A673 (cell line): ENCODE data around the gene NR0B2. TPM values are rescaled to one million over a fixed set of nuclear protein-coding genes. Genes with fewer than 3 reads are reported as not detected.

ENCODE experiments used
- BruUV-seq: library from RNA; stranded (reverse); fragments of 400-500 nt; replicated peaks from 2 replicates; lab custom pipeline; 2021; lab: Mats Ljungman, UMichigan
- CTCF ChIA-PET: fragments of 300-600 bp; sonication (Branson Sonifier 250); formaldehyde crosslinking; loops from one replicate; lab custom pipeline; 2022; ENCODE audit warnings: antibody characterized with exemption; lab: Charles Lee
- POLR2A ChIA-PET: fragments of 300-600 bp; sonication (Branson Sonifier 250); formaldehyde crosslinking; loops from one replicate; lab custom pipeline; 2022; ENCODE audit warnings: antibody characterized with exemption; ENCODE audit not compliant: low non-redundant PET; lab: Charles Lee
- DNase-seq: peaks from one replicate; pipeline ENCODE4 v3.0.0-alpha.2; 2015; ENCODE audit warnings: low spot score
- H3K27ac ChIP-seq: fragments of 200-600 bp; sonication (generic); 2 replicates; pipeline ENCODE4 v1.5.1; 2016; ENCODE audit warnings: mixed run types, low read depth, mild to moderate bottlenecking, mixed read lengths, antibody characterized with exemption, low read length; ENCODE audit not compliant: poor library complexity, severe bottlenecking
- H3K27me3 ChIP-seq: fragments of 200-600 bp; sonication (generic); replicated peaks from 2 replicates; pipeline ENCODE4 v1.6.1; 2017; ENCODE audit warnings: mixed run types, low read depth, mild to moderate bottlenecking, mixed read lengths, antibody characterized with exemption, low read length; ENCODE audit not compliant: insufficient read depth, poor library complexity
- H3K36me3 ChIP-seq: fragments of 200-600 bp; sonication (generic); 2 replicates; pipeline ENCODE4 v1.6.1; 2016; ENCODE audit warnings: mixed run types, mild to moderate bottlenecking, mixed read lengths, antibody characterized with exemption, low read length; ENCODE audit not compliant: insufficient read depth, poor library complexity, severe bottlenecking
- H3K4me1 ChIP-seq: fragments of 200-600 bp; sonication (generic); 2 replicates; pipeline ENCODE4 v1.6.1; 2017; ENCODE audit warnings: mixed run types, mild to moderate bottlenecking, mixed read lengths, antibody characterized with exemption, low read length; ENCODE audit not compliant: insufficient read depth, poor library complexity, severe bottlenecking
- H3K4me3 ChIP-seq: fragments of 200-600 bp; sonication (generic); 2 replicates; pipeline ENCODE4 v1.5.1; 2016; ENCODE audit warnings: low read depth, mixed run types, mild to moderate bottlenecking, mixed read lengths, low read length; ENCODE audit not compliant: poor library complexity, severe bottlenecking
- H3K9me3 ChIP-seq: fragments of 200-600 bp; sonication (generic); 2 replicates; pipeline ENCODE4 v1.6.1; 2016; ENCODE audit warnings: mixed run types, low read depth, mild to moderate bottlenecking, mixed read lengths, antibody characterized with exemption, low read length; ENCODE audit not compliant: poor library complexity, severe bottlenecking
- EZH2 ChIP-seq: fragments of 200-600 bp; sonication (generic); IDR thresholded peaks from 2 replicates; pipeline ENCODE4 v1.6.1; 2017; ENCODE audit warnings: borderline replicate concordance, low read depth, mild to moderate bottlenecking, mixed read lengths, antibody characterized with exemption, low read length; ENCODE audit not compliant: poor library complexity, severe bottlenecking
- intact Hi-C: fragments of 100-400 bp; cut with micrococcal nuclease; formaldehyde crosslinking; loops from one replicate; pipeline ENCODE4 v1.10.0; 2022; ENCODE audit not compliant: unreplicated experiment
- total RNA-seq: library from RNA; stranded (reverse); gene quantifications from 2 replicates; pipeline ENCODE4 v1.2.3, GENCODE V29; 2021
- TF ChIP-seq, protein P1 (sequence below): fragments of 300-800, 200-600 bp; sonication (generic); conservative IDR thresholded peaks from 2 replicates; pipeline ENCODE4 v1.5.1; 2017; ENCODE audit warnings: low read depth, mild to moderate bottlenecking, antibody characterized with exemption, low read length, moderate library complexity, mixed read lengths

The NR0B2 gene
- total RNA-seq, 1 experiment from 2014 or later = not detected

DNA sequence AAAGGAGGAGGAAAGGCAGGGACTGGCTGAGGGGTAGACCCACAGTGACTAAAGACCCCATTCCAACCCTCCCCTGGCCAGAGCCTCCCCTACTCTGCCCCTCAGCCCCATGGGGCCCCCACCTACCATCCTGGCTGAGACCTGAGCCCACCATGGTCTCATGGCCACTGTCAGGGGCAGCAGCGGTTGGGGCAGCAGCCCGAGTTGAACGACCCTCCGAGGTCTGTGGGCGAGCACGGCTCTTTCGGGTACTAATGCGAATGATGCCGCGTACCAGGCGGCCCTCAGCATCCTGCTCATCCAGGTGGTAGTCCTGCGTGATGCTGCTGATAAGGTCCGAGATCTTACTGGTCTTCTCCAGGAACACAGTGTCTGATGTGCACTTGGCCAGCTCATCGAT is 37.4 kb upstream of the NR0B2 start:
- ChIA-PET CTCF (no interaction called here), POLR2A (no interaction called here)
- TF ChIP-seq, protein P1, sequence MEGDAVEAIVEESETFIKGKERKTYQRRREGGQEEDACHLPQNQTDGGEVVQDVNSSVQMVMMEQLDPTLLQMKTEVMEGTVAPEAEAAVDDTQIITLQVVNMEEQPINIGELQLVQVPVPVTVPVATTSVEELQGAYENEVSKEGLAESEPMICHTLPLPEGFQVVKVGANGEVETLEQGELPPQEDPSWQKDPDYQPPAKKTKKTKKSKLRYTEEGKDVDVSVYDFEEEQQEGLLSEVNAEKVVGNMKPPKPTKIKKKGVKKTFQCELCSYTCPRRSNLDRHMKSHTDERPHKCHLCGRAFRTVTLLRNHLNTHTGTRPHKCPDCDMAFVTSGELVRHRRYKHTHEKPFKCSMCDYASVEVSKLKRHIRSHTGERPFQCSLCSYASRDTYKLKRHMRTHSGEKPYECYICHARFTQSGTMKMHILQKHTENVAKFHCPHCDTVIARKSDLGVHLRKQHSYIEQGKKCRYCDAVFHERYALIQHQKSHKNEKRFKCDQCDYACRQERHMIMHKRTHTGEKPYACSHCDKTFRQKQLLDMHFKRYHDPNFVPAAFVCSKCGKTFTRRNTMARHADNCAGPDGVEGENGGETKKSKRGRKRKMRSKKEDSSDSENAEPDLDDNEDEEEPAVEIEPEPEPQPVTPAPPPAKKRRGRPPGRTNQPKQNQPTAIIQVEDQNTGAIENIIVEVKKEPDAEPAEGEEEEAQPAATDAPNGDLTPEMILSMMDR = no peak
- TF ChIP-seq EZH2 = no peak
- no peak for DNase-seq
- Histone ChIP-seq H3K27me3 (peaks cover 13% of the 10 kb centered on the region), H3K9me3 (peaks cover 3% of the 10 kb centered on the region), H3K4me1 (no peaks in the 10 kb centered on the region), H3K27ac (no peak overlapping the region), H3K4me3 (no peak overlapping the region), H3K36me3 (peaks cover 10% of the 10 kb centered on the region)
- no TSS peak for BruUV-seq
- intact Hi-C loops = no loop called here

DNA sequence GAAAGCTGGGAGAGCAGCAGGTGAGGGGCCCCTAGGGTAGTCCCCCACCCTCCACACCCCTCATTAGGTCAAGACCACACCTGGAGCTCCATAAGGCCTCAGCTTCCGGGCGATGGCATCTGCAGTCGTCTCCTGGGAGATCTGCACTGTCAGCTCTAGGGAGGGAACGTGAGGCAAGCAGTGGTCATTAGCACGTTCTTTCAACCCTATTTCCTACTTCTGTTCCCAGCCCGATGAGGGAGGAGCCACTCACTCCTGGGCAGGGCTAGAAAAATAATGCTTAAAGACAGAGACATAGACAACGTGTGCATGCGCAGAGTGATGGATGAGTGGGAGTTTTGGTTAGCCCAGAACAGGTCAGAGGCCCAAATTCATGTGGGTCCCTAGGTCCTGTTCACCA is 36.8 kb upstream of the NR0B2 start:
- peaks cover 16% of the 10 kb centered on the region for H3K36me3 ChIP-seq
- TF ChIP-seq EZH2 = no peak
- TF ChIP-seq, protein P1 = no peak
- POLR2A ChIA-PET = no interaction called here
- H3K4me1 ChIP-seq = no peaks in the 10 kb centered on the region
- H3K27ac ChIP-seq = no peak overlapping the region
- H3K27me3 ChIP-seq = peaks cover 7% of the 10 kb centered on the region
- DNase-seq = no peak
- intact Hi-C loops = no loop called here
- CTCF ChIA-PET = no interaction called here
- BruUV-seq = no TSS peak
- H3K4me3 ChIP-seq = no peak overlapping the region
- no peaks in the 10 kb centered on the region for H3K9me3 ChIP-seq

DNA sequence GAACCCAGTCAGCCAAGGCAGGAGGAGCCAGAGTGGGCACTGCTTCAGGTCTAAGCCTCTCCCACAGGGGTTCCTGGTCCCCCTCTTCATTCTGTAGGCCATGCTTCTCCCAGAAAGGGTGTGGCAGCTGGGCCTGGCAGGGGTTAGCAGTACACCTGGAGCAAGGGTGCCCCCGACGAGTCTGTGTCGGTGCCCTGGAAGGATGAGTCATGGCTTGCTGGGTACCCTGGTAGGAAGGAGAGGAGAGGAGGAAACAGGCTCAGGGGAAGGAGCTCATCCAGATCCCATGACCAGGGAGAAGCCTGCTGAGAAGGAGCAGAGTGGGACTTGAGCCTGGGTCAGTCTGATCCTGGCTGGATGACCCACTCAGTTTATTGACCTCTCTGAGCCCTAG is 36.1 kb upstream of the NR0B2 start:
- BruUV-seq = no TSS peak
- POLR2A ChIA-PET = no interaction called here
- intact Hi-C loops = no loop called here

More for the DNA sequence above, 36.1 kb upstream of the NR0B2 start:
- no peak for DNase-seq
- H3K4me1 ChIP-seq = no peaks in the 10 kb centered on the region
- no peak overlapping the region for H3K27ac ChIP-seq
- peaks cover 23% of the 10 kb centered on the region for H3K36me3 ChIP-seq
- no peaks in the 10 kb centered on the region for H3K9me3 ChIP-seq
- no peaks in the 10 kb centered on the region for H3K27me3 ChIP-seq
- no peak for TF ChIP-seq EZH2
- TF ChIP-seq, protein P1 = no peak
- CTCF ChIA-PET = no interaction called here
- H3K4me3 ChIP-seq = no peak overlapping the region
